Measurements from ENCODE around the gene F2R. TPM values are rescaled to one million over a fixed set of nuclear protein-coding genes. Genes with fewer than 3 reads are reported as not detected.

The F2R gene
- total RNA-seq, 1 donor from 2014 or later: 13.5 TPM

- DNase-seq (ENCODE audit: low spot score): no peak
Observed at GRCh38 chr5:76690704-76691466, 25.0 kb upstream of the F2R start.

GRCh38 chr5:76691467-76692273 is 24.3 kb upstream of the F2R start:
- DNase-seq (ENCODE audit: low spot score): no peak

- DNase-seq (ENCODE audit: low spot score): no peak
Observed at GRCh38 chr5:76692274-76692540, 23.7 kb upstream of the F2R start.

GRCh38 chr5:76692651-76693050 is 23.3 kb upstream of the F2R start:
- DNase-seq (ENCODE audit: low spot score): no peak

GRCh38 chr5:76693141-76693540 is 22.8 kb upstream of the F2R start:
- DNase-seq (ENCODE audit: low spot score): no peak

GRCh38 chr5:76694317-76694716 is 21.6 kb upstream of the F2R start:
- no peak for DNase-seq (ENCODE audit: low spot score)

- DNase-seq (ENCODE audit: low spot score): no peak
Observed at GRCh38 chr5:76695346-76695745, 20.6 kb upstream of the F2R start.

- no peak for DNase-seq (ENCODE audit: low spot score)
Observed at GRCh38 chr5:76696251-76696650, 19.7 kb upstream of the F2R start.

GRCh38 chr5:76697670-76698069 is 18.3 kb upstream of the F2R start:
- DNase-seq (ENCODE audit: low spot score): no peak

GRCh38 chr5:76700571-76700970 is 15.4 kb upstream of the F2R start:
- DNase-seq (ENCODE audit: low spot score): no peak

- no peak for DNase-seq (ENCODE audit: low spot score)
Observed at GRCh38 chr5:76701298-76701697, 14.6 kb upstream of the F2R start.

GRCh38 chr5:76703707-76704106 is 12.2 kb upstream of the F2R start:
- no peak for DNase-seq (ENCODE audit: low spot score)

- no peak for DNase-seq (ENCODE audit: low spot score)
Observed at GRCh38 chr5:76704131-76704663, 11.7 kb upstream of the F2R start.

- DNase-seq (ENCODE audit: low spot score): no peak
Observed at GRCh38 chr5:76705574-76705973, 10.4 kb upstream of the F2R start.

- no peak for DNase-seq (ENCODE audit: low spot score)
Observed at GRCh38 chr5:76709762-76710161, 6.2 kb upstream of the F2R start.

GRCh38 chr5:76710991-76711390 is 4.9 kb upstream of the F2R start:
- DNase-seq (ENCODE audit: low spot score): no peak

GRCh38 chr5:76714751-76715485 is 1.0 kb upstream of the F2R start:
- DNase-seq (ENCODE audit: low spot score): no peak

- no peak for DNase-seq (ENCODE audit: low spot score)
Observed at GRCh38 chr5:76715486-76715735, 515 bp upstream of the F2R start.

- no peak for DNase-seq (ENCODE audit: low spot score)
Observed at GRCh38 chr5:76716456-76717157, 681 bp downstream of the F2R start.

GRCh38 chr5:76717222-76718083 is 1.5 kb downstream of the F2R start:
- DNase-seq (ENCODE audit: low spot score): no peak

- DNase-seq (ENCODE audit: low spot score): no peak
Observed at GRCh38 chr5:76718381-76718832, 2.5 kb downstream of the F2R start.
